WI38 (cell line): ENCODE data around the gene SLC26A1.

Source experiments
- H3K4me3 ChIP-seq: 2 replicates; pipeline ENCODE4 v1.5.1; 2011; ENCODE audit warnings: low read depth, mild to moderate bottlenecking, control low read depth, low read length
- CTCF ChIP-seq: IDR thresholded peaks from 2 replicates; pipeline ENCODE4 v1.5.1; 2012; ENCODE audit warnings: low read depth, mild to moderate bottlenecking, control low read depth, low read length

The SLC26A1 gene

DNA sequence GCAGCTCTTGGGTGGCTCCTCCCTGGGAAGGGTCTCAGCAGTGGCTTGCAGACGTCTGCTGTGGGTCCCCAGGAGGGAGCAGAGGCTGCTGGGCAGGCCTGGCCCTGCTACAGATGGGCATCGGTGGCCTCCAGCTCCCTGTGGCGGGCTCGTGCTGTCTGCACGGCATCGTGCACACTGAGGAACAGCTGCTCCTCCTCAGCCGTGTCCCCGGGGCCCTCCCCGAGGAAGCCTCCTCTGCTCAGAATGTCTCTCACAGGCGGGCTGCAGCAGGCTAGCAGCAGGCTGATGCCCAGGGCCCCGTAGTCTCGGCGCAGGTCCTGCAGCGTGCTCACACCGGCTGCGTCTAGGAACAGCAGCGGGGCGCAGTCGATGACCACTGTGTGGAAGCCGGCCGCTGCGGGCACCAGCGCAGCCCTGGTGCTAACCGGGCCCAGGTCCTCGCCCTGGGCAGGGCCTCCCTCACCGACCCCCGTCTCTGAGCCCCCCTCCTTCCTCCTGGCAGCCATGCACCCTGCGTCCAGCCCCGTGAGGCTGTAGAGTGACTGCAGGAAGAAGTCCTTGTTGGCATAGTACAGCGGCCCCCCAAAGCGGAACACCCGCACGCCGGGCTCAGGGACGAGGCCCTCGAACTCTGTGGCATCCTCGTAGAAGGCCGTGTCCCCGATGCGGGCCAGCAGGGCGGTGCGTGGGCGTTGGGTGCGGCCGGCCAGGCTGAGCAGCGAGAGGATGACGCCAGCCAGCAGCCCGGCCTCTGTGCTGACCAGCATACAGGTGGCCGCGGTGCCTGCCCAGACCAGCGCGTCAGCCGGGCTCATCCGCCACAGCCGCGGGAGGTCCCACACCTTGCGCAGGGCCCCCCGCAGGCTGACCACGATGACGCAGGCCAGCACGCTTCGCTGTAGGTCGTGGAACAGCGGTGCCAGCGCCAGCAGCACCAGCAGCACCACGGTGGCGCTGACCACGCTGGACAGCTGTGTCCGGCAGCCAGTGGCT lies 4.2 kb downstream of the SLC26A1 start:
- no peak overlapping the region for H3K4me3 ChIP-seq
- no peak for TF ChIP-seq CTCF

- no peak for TF ChIP-seq CTCF
- H3K4me3 ChIP-seq = peak overlapping the region; percentile 70
These were observed 5.3 kb downstream of the SLC26A1 start for GRCh38 chr4:987624-988513.

GRCh38 chr4:986879-987623 lies 6.2 kb downstream of the SLC26A1 start, which contains the start of gene IDUA:
TSS of gene IDUA (plus strand) at chr4:987044. CDS start at chr4:987085, 41 bp downstream.
- H3K4me3 ChIP-seq = peak within 1 kb of the TSS; percentile 70
- peak; percentile 29; the same call in 1 of the 2 replicates for TF ChIP-seq CTCF

DNA sequence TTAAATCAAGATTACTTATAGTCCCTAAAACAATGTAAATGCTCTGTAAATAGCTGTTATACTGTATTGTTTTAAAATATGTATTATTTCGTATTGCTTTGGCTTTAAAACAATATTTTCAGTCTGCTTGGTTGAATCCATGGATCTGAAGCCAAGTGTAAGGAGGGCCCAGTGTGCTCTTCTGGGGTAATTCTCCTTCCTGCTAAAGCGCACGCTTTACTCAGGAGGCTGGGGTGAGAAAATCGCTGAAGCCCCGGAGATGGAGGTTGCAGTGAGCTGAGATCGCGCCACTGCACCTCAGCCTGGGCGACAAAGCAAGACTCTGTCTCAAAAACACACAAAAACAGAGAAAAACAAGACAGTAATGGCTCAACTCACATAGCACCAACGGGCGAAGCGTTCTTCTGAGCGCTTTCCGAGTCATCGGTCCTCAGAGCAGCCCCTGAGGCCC lies 6.8 kb downstream of the SLC26A1 start:
- no peak for TF ChIP-seq CTCF

DNA sequence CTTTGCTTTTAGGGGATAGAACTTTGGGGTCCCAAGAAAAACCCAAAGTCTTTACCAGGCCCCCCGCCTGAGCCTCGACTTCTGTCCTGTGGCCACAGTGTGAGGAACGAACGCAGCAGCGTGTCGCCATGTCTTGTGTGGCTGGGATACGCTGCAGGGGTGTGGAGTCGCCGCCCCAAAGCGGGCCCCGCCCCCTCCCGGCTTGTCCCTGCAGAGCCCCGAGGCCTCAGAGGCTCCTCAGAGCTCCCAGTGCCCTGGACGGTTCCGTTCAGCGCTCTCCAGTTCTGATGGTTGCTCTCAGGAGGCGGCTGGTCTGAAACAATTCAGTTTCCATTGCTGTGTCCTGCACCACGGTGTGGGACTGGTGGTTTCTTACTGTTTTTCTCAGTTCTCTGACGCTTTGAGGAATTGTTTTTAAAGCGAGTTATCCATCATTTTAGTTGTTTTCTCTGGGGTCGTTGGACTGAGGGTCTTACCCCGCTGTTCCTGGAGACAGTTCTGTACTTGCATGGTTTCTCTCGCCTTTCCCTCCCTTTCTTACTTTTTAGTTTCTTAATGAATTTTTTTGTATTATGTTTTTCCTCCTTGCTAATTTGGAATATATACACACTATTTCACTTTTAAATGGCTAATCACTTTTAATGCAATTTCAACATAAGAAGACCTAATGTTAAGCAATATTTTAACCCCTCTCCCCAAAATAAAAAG lies 7.9 kb downstream of the SLC26A1 start:
- no peak for TF ChIP-seq CTCF
- peak overlapping the region; percentile 44 for H3K4me3 ChIP-seq

More for the DNA sequence above, 6.8 kb downstream of the SLC26A1 start:
- peak overlapping the region; percentile 70 for H3K4me3 ChIP-seq

DNA sequence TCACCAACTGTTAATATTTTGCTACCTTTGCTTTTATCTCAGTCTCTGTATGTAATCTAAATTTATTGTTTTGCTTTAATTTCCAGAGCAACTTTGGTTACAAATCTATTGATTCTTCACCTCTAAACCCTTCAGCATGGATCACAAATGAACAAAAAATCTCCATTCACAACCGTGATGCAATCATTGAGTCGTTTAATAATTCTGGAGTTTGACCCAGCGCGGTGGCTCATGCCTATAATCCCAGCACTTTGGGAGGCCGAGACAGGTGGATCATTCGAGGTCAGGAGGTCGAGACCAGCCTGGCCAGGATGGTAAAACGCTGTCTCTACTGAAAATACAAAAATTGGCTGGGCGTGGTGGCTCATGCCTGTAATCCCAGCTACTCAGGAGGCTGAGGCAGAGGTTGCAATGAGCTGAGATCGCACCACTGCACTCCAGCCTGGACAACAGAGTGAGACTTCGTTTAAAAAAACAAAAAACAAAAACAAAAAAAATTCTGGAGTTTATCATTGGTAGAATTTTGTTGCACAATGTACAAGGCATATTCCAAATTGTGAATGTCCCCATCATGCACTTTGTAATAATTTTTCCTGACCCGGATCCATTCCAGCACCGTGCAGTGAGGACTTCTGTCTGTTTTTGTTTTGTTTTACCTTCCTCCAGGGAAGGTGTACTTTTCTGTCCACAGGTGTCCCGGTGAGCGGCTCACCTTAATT lies 8.7 kb downstream of the SLC26A1 start:
- TF ChIP-seq CTCF = no peak
- H3K4me3 ChIP-seq = peak overlapping the region; percentile 44
